ENCODE results near the gene C16orf96. TPM values are rescaled to one million over a fixed set of nuclear protein-coding genes. Genes with fewer than 3 reads are reported as not detected.
A peak's percentile ranks its signal among the peaks of the same experiment; 100 is the strongest.

The C16orf96 gene
- total and polyA plus RNA-seq, 2 of the 8 experiments (the other 6 are each of a cell fraction or from before 2014, with no cell fraction given): 1.0 to 1.3 TPM

- H4K8ac ChIP-seq (ENCODE audit: extremely low read depth, insufficient read depth, low read length): no peak overlapping the region
- H3K79me2 ChIP-seq (ENCODE audit: control insufficient read depth in 1 of 2, insufficient read depth in 2 of 2, low read length in 2 of 2): no peaks in the 10 kb centered on the region
- H2BK15ac ChIP-seq (ENCODE audit: low read length): 0 out of 2 replicates have a peak overlapping the region, but pooled peaks have one; percentile 5
- no peak overlapping the region for H3K9ac ChIP-seq (replicated peaks in 1 of 4; ENCODE audit: extremely low read depth in 1 of 4, low read depth in 3 of 4, low read length in 3 of 4)
- H4K5ac ChIP-seq (ENCODE audit: insufficient read length, low read depth, low read length): no peak overlapping the region
- no peaks in the 10 kb centered on the region for H3K23me2 ChIP-seq (ENCODE audit: low read depth, low read length)
- no peak for DNase-seq (ENCODE audit: low read depth in 1 of 2, low spot score in 2 of 2)
- H2BK20ac ChIP-seq (ENCODE audit: low read length): peak overlapping the region; percentile 18; the same call in 1 of the 2 replicates
- no peak overlapping the region for H3K4ac ChIP-seq (replicated peaks; ENCODE audit: insufficient read length, low read depth, low read length)
- no peak overlapping the region for H2BK5ac ChIP-seq (ENCODE audit: low read depth, low read length)
- no peaks in the 10 kb centered on the region for H3K79me1 ChIP-seq (ENCODE audit: low read depth, low read length)
- no peaks in the 10 kb centered on the region for H3K36me3 ChIP-seq (ENCODE audit: control insufficient read depth in 2 of 4, insufficient read depth in 4 of 4, low read length in 3 of 4)
- ChIA-PET POLR2A (ENCODE audit: partially characterized antibody) (interaction anchor here (1.3 to 1.7 kb wide), 7 partner anchors 9 to 99 kb away, joined by 3 to 9 read pairs (median 4); no protein-coding TSS in a partner anchor), CTCF (ENCODE audit: partially characterized antibody) (interaction anchor here (1.0 to 40.7 kb wide), 6 partner anchors 9 to 93 kb away, joined by 3 to 968 read pairs (median 4); no protein-coding TSS in a partner anchor)
- H2BK12ac ChIP-seq (ENCODE audit: low read depth, low read length): no peak overlapping the region
- peaks cover 0 to 3% (median under 1%) of the 10 kb centered on the region in 4 experiments; a peak in 2 of 7 replicates for H3K4me1 ChIP-seq (replicated peaks in 1 of 4; ENCODE audit: control insufficient read depth in 3 of 4, insufficient read depth in 4 of 4, low read length in 3 of 4)
- no peak overlapping the region for H3K56ac ChIP-seq (replicated peaks; ENCODE audit: insufficient read length, low read depth, low read length)
- no peak overlapping the region for H2AFZ ChIP-seq (ENCODE audit: low read length)
- H3K23ac ChIP-seq (ENCODE audit: insufficient read length): no peak overlapping the region
- peak overlapping the region; percentile 32 for H3K18ac ChIP-seq (ENCODE audit: extremely low read depth, low read length)
- 96% methylated on average over 14 of the region's 14 CpGs; no CpG with 5 or more reads in 1 of the 2 experiments for WGBS, 2 experiments (ENCODE audit: extremely low coverage in 1 of 2, insufficient coverage in 1 of 2, insufficient read length in 1 of 2, insufficient replicate concordance in 2 of 2, low coverage in 1 of 2, low lambda C conversion rate in 2 of 2, missing lambda C conversion rate in 1 of 2)
- no peaks in the 10 kb centered on the region for H3K9me3 ChIP-seq (ENCODE audit: insufficient read depth in 2 of 2, low read depth in 1 of 2, low read length in 1 of 2)
- peak overlapping the region; percentile 90 for H2AK5ac ChIP-seq (ENCODE audit: low read depth, low read length)
- H4K91ac ChIP-seq (replicated peaks; ENCODE audit: insufficient read length, low read length): no peak overlapping the region
- no peak overlapping the region for H3K4me2 ChIP-seq (ENCODE audit: insufficient read depth in 1 of 2, low read depth in 2 of 2, low read length in 2 of 2)
- peaks cover 0 to 2% of the 10 kb centered on the region in 2 experiments for H4K20me1 ChIP-seq (replicated peaks in 1 of 2; ENCODE audit: control insufficient read depth in 1 of 2, insufficient read depth in 2 of 2, low read length in 2 of 2)
- no peak overlapping the region for H3K14ac ChIP-seq (ENCODE audit: insufficient read length)
- H2BK120ac ChIP-seq (replicated peaks; ENCODE audit: low read depth, low read length): no peak overlapping the region
- no peaks in the 10 kb centered on the region for H3K27me3 ChIP-seq (replicated peaks in 1 of 4; ENCODE audit: control insufficient read depth in 3 of 4, extremely low read depth in 1 of 4, insufficient read depth in 3 of 4, low read length in 3 of 4)
- no peak for FAIRE-seq
- no peak overlapping the region for H3K27ac ChIP-seq (ENCODE audit: low read depth, low read length)
- no peak overlapping the region for H3K4me3 ChIP-seq (ENCODE audit: extremely low read depth in 1 of 4, insufficient read depth in 2 of 4, low read depth in 3 of 4, low read length in 4 of 4)
These were observed 440 bp downstream of the C16orf96 start for GRCh38 chr16:4556580-4556979.

Data from H1 (cell line).